ENCODE data around the gene ABCB8.

The ABCB8 gene

DNA sequence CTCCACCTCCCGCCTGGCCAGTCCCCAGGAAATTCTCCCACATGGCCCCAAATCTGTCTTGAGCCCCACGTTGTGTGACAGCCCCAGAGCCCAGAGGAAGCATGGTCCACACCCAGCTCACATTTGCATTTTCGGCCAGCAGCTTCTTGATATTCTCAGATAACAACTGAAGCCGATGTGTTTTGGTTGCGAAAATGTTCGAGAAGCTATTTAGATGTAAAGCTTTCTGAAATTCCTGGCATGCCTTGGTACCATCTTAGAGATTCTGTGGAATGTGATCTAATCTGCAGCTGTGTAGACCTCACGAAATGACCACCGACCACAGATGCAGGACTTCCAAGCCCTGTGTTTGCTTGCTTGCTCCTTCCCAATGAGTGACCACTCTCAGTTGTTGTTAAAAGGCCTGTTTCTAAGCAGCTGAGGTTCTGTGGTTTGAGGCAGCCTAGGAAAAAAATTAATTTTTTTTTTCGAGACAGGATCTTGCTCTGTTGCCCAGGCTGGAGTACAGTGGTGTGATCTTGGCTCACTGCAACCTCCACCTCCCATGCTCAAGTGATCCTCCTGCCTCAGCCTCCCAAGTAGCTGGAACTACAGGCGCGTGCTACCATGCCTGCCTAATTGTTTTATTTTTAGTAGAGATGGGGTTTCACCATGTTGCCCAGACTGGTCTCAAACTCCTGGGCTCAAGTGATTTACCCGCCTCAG lies 40.0 kb downstream of the ABCB8 start:
- H3K4me3 ChIP-seq (ENCODE audit: low read length): no peak overlapping the region
- TF ChIP-seq ZNF274 (IDR thresholded peaks at IDR 0.05; ENCODE audit: low read depth, low read length): no peak

GRCh38 chr7:151069841-151070573 lies 41.8 kb downstream of the ABCB8 start:
- no peak for TF ChIP-seq ZNF274 (IDR thresholded peaks at IDR 0.05; ENCODE audit: low read depth, low read length)
- no peak overlapping the region for H3K4me3 ChIP-seq (ENCODE audit: low read length)

GRCh38 chr7:151070574-151070960 lies 42.3 kb downstream of the ABCB8 start:
- no peak for TF ChIP-seq ZNF274 (IDR thresholded peaks at IDR 0.05; ENCODE audit: low read depth, low read length)
- H3K4me3 ChIP-seq (ENCODE audit: low read length): no peak overlapping the region

GRCh38 chr7:151071032-151071866 lies 43.0 kb downstream of the ABCB8 start:
- no peak overlapping the region for H3K4me3 ChIP-seq (ENCODE audit: low read length)
- TF ChIP-seq ZNF274 (IDR thresholded peaks at IDR 0.05; ENCODE audit: low read depth, low read length): no peak

- no peak for TF ChIP-seq ZNF274 (IDR thresholded peaks at IDR 0.05; ENCODE audit: low read depth, low read length)
- no peak overlapping the region for H3K4me3 ChIP-seq (ENCODE audit: low read length)
These were observed 45.7 kb downstream of the ABCB8 start for GRCh38 chr7:151073990-151074389.

GRCh38 chr7:151074817-151075661 lies 46.8 kb downstream of the ABCB8 start:
- no peak overlapping the region for H3K4me3 ChIP-seq (ENCODE audit: low read length)
- no peak for TF ChIP-seq ZNF274 (IDR thresholded peaks at IDR 0.05; ENCODE audit: low read depth, low read length)

DNA sequence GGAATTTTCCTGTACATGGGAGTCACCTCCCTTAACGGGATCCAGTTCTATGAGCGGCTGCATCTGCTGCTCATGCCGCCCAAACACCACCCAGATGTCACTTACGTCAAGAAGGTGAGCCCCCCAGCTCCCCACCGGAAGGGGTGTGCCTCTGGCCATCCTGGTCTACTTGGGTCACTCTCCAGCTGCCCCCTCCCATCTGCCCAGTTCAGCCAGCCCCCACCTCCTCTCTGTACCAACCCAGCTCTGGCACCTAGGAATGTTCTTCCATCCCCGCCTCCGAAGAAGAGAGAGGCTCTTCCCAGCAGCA lies 47.4 kb downstream of the ABCB8 start:
- TF ChIP-seq ZNF274 (IDR thresholded peaks at IDR 0.05; ENCODE audit: low read depth, low read length): no peak
- no peak overlapping the region for H3K4me3 ChIP-seq (ENCODE audit: low read length)

- TF ChIP-seq ZNF274 (IDR thresholded peaks at IDR 0.05; ENCODE audit: low read depth, low read length): no peak
- no peak overlapping the region for H3K4me3 ChIP-seq (ENCODE audit: low read length)
These were observed 47.8 kb downstream of the ABCB8 start for GRCh38 chr7:151075978-151076426.

- no peak for TF ChIP-seq ZNF274 (IDR thresholded peaks at IDR 0.05; ENCODE audit: low read depth, low read length)
- H3K4me3 ChIP-seq (ENCODE audit: low read length): no peak overlapping the region
These were observed 48.8 kb downstream of the ABCB8 start for GRCh38 chr7:151076863-151077704.

- no peak overlapping the region for H3K4me3 ChIP-seq (ENCODE audit: low read length)
- no peak for TF ChIP-seq ZNF274 (IDR thresholded peaks at IDR 0.05; ENCODE audit: low read depth, low read length)
These were observed 49.5 kb downstream of the ABCB8 start for GRCh38 chr7:151077705-151078232.

DNA sequence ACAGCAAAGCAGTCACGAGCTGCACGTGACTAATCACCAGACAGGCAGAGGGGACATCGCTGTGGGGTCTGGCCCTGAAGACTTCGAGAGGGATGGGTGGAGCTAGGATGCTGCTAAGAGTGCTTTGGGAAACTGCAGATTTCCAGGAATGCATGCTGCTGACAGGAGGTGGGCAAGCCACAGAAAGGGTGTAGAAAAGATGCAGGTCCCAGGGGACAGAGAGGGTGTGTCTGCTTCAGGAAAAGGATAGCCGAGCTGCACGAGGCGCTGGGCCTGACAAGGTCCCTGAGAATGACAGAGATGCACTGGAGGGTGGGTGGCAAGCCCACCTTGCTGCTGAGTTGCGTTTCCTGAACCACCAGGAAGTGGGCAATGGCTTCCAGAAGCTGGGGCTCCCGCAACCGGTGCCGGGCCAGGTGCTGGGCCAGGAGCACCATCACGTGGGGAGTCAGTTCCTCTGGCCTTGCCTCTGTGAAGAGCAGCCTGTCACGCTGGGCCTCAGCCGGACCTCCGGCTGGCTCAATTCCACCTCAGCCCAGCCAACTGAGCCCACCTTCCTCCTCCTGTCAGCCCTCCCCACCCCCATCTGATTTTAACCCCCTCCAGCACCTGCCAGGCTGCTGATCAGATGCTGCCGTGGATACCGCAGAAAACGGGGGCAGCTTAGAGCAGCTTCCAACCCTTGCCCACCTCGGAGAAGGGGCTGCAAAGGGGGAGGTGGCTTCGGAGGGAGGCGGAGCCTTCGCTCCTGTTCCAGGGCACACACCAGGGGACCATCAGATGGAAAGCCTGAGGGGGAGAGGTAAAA lies 50.2 kb downstream of the ABCB8 start:
- no peak overlapping the region for H3K4me3 ChIP-seq (ENCODE audit: low read length)
- no peak for TF ChIP-seq ZNF274 (IDR thresholded peaks at IDR 0.05; ENCODE audit: low read depth, low read length)
